Memory B cell (primary cell): Measurements from ENCODE around the gene TMX2.

Experiments
- ATAC-seq: fragments of 150-1000 bp; cut with Tn5 transposase; 2 replicates; pipeline ENCODE4 v1.10.0; 2021; ENCODE audit warnings: low read depth, mild to moderate bottlenecking, moderate library complexity
- DNase-seq, 2 donors: peaks; one replicate each; pipeline ENCODE4 v3.0.0; 2022; ENCODE audit warnings: low spot score in 2 of 2
- H3K27ac Mint-ChIP-seq: one replicate; pipeline ENCODE4 v1.8.0; 2022; ENCODE audit warnings: mild to moderate bottlenecking, moderate library complexity, mixed read lengths
- H3K27me3 Mint-ChIP-seq: one replicate; pipeline ENCODE4 v1.8.0; 2022; ENCODE audit warnings: mixed read lengths
- H3K36me3 Mint-ChIP-seq: one replicate; pipeline ENCODE4 v1.8.0; 2022; ENCODE audit warnings: mild to moderate bottlenecking, mixed read lengths
- H3K4me1 Mint-ChIP-seq: one replicate; pipeline ENCODE4 v1.8.0; 2022; ENCODE audit warnings: mixed read lengths
- H3K4me3 Mint-ChIP-seq: one replicate; pipeline ENCODE4 v1.8.0; 2022; ENCODE audit warnings: mild to moderate bottlenecking, moderate library complexity, mixed read lengths
- H3K9me3 Mint-ChIP-seq: one replicate; pipeline ENCODE4 v1.8.0; 2022; ENCODE audit warnings: mixed read lengths

TMX2 gene

GRCh38 chr11:57764566-57764965, 52.2 kb downstream of the TMX2 start:
- DNase-seq (no peak), ATAC-seq (no peak)
- no peaks in the 10 kb centered on the region for H3K9me3 Mint-ChIP-seq
- H3K4me3 Mint-ChIP-seq: no peak overlapping the region
- no peaks in the 10 kb centered on the region for H3K27me3 Mint-ChIP-seq
- H3K36me3 Mint-ChIP-seq: peaks cover 3% of the 10 kb centered on the region
- peaks cover 14% of the 10 kb centered on the region for H3K4me1 Mint-ChIP-seq
- H3K27ac Mint-ChIP-seq: no peak overlapping the region

GRCh38 chr11:57764972-57765371, 52.6 kb downstream of the TMX2 start:
- H3K4me3 Mint-ChIP-seq: no peak overlapping the region
- no peak for DNase-seq
- no peak overlapping the region for H3K27ac Mint-ChIP-seq
- H3K4me1 Mint-ChIP-seq: peaks cover 14% of the 10 kb centered on the region
- H3K36me3 Mint-ChIP-seq: peaks cover 4% of the 10 kb centered on the region
- H3K9me3 Mint-ChIP-seq: no peaks in the 10 kb centered on the region
- H3K27me3 Mint-ChIP-seq: no peaks in the 10 kb centered on the region
- ATAC-seq: no peak

- ATAC-seq: no peak
- no peak for DNase-seq
- Mint-ChIP-seq H3K36me3 (peaks cover 7% of the 10 kb centered on the region), H3K4me3 (no peak overlapping the region), H3K27me3 (no peaks in the 10 kb centered on the region), H3K9me3 (peaks cover 2% of the 10 kb centered on the region), H3K4me1 (peaks cover 7% of the 10 kb centered on the region), H3K27ac (peak overlapping the region; percentile 1)
These were observed 58.4 kb downstream of the TMX2 start for GRCh38 chr11:57770793-57771192.

GRCh38 chr11:57771365-57771764, 59.0 kb downstream of the TMX2 start:
- H3K36me3 Mint-ChIP-seq: peaks cover 7% of the 10 kb centered on the region
- peaks cover 2% of the 10 kb centered on the region for H3K9me3 Mint-ChIP-seq
- ATAC-seq: no peak
- H3K27me3 Mint-ChIP-seq: no peaks in the 10 kb centered on the region
- DNase-seq: no peak
- no peak overlapping the region for H3K4me3 Mint-ChIP-seq
- peaks cover 8% of the 10 kb centered on the region for H3K4me1 Mint-ChIP-seq
- H3K27ac Mint-ChIP-seq: peak overlapping the region; percentile 1

- Mint-ChIP-seq H3K4me3 (no peak overlapping the region), H3K4me1 (peaks cover 8% of the 10 kb centered on the region), H3K36me3 (peaks cover 7% of the 10 kb centered on the region), H3K27me3 (no peaks in the 10 kb centered on the region), H3K27ac (no peak overlapping the region), H3K9me3 (peaks cover 2% of the 10 kb centered on the region)
- DNase-seq (no peak), ATAC-seq (no peak)
These were observed 60.2 kb downstream of the TMX2 start for GRCh38 chr11:57772562-57772961.

- no peak for ATAC-seq
- H3K4me1 Mint-ChIP-seq: peaks cover 8% of the 10 kb centered on the region
These were observed 60.7 kb downstream of the TMX2 start for GRCh38 chr11:57773026-57773598.

GRCh38 chr11:57775491-57775890, 63.1 kb downstream of the TMX2 start:
- peaks cover 2% of the 10 kb centered on the region for H3K9me3 Mint-ChIP-seq
- peaks cover 16% of the 10 kb centered on the region for H3K4me1 Mint-ChIP-seq
- peaks cover 4% of the 10 kb centered on the region for H3K36me3 Mint-ChIP-seq
- H3K27me3 Mint-ChIP-seq: no peaks in the 10 kb centered on the region
- DNase-seq (no peak), ATAC-seq (no peak)
- no peak overlapping the region for H3K4me3 Mint-ChIP-seq
- no peak overlapping the region for H3K27ac Mint-ChIP-seq

More at GRCh38 chr11:57773026-57773598, 60.7 kb downstream of the TMX2 start:
- H3K27me3 Mint-ChIP-seq: no peaks in the 10 kb centered on the region
- H3K36me3 Mint-ChIP-seq: peaks cover 7% of the 10 kb centered on the region
- no peak overlapping the region for H3K27ac Mint-ChIP-seq
- peaks cover 2% of the 10 kb centered on the region for H3K9me3 Mint-ChIP-seq
- H3K4me3 Mint-ChIP-seq: no peak overlapping the region
- DNase-seq: no peak

GRCh38 chr11:57776031-57776521, 63.7 kb downstream of the TMX2 start:
- H3K4me1 Mint-ChIP-seq: peaks cover 16% of the 10 kb centered on the region
- H3K4me3 Mint-ChIP-seq: no peak overlapping the region
- no peaks in the 10 kb centered on the region for H3K27me3 Mint-ChIP-seq
- H3K36me3 Mint-ChIP-seq: peaks cover 4% of the 10 kb centered on the region
- H3K9me3 Mint-ChIP-seq: peaks cover 2% of the 10 kb centered on the region
- H3K27ac Mint-ChIP-seq: no peak overlapping the region
- no peak for DNase-seq
- ATAC-seq: no peak

GRCh38 chr11:57776577-57777210, 64.3 kb downstream of the TMX2 start:
- Mint-ChIP-seq H3K27me3 (no peaks in the 10 kb centered on the region), H3K27ac (no peak overlapping the region), H3K36me3 (peaks cover 7% of the 10 kb centered on the region), H3K4me1 (peaks cover 20% of the 10 kb centered on the region), H3K9me3 (no peaks in the 10 kb centered on the region), H3K4me3 (no peak overlapping the region)
- no peak for DNase-seq
- ATAC-seq: no peak

GRCh38 chr11:57777969-57778317, 65.5 kb downstream of the TMX2 start:
- Mint-ChIP-seq H3K4me1 (peaks cover 21% of the 10 kb centered on the region), H3K27me3 (no peaks in the 10 kb centered on the region), H3K9me3 (no peaks in the 10 kb centered on the region), H3K27ac (no peak overlapping the region), H3K4me3 (no peak overlapping the region), H3K36me3 (peaks cover 11% of the 10 kb centered on the region)
- DNase-seq: no peak
- no peak for ATAC-seq

GRCh38 chr11:57778318-57779037, 66.1 kb downstream of the TMX2 start:
- no peak overlapping the region for H3K27ac Mint-ChIP-seq
- DNase-seq (no peak), ATAC-seq (no peak)
- H3K4me3 Mint-ChIP-seq: no peak overlapping the region
- peaks cover 21% of the 10 kb centered on the region for H3K4me1 Mint-ChIP-seq
- peaks cover 11% of the 10 kb centered on the region for H3K36me3 Mint-ChIP-seq
- H3K9me3 Mint-ChIP-seq: no peaks in the 10 kb centered on the region
- H3K27me3 Mint-ChIP-seq: no peaks in the 10 kb centered on the region

GRCh38 chr11:57779276-57779675, 66.9 kb downstream of the TMX2 start:
- Mint-ChIP-seq H3K36me3 (peaks cover 10% of the 10 kb centered on the region), H3K9me3 (no peaks in the 10 kb centered on the region), H3K27ac (no peak overlapping the region), H3K27me3 (no peaks in the 10 kb centered on the region), H3K4me3 (no peak overlapping the region), H3K4me1 (peaks cover 23% of the 10 kb centered on the region)
- no peak for DNase-seq
- no peak for ATAC-seq

GRCh38 chr11:57781529-57781943, 69.1 kb downstream of the TMX2 start:
- Mint-ChIP-seq H3K4me3 (no peak overlapping the region), H3K9me3 (no peaks in the 10 kb centered on the region), H3K27ac (peak overlapping the region; percentile 53), H3K4me1 (peaks cover 25% of the 10 kb centered on the region), H3K36me3 (peaks cover 9% of the 10 kb centered on the region), H3K27me3 (no peaks in the 10 kb centered on the region)
- ATAC-seq (no peak), DNase-seq (no peak)

- Mint-ChIP-seq H3K36me3 (peaks cover 9% of the 10 kb centered on the region), H3K4me3 (peak overlapping the region; percentile 81), H3K9me3 (no peaks in the 10 kb centered on the region), H3K4me1 (peaks cover 31% of the 10 kb centered on the region), H3K27ac (peak overlapping the region; percentile 86), H3K27me3 (no peaks in the 10 kb centered on the region)
- ATAC-seq (peak; percentile 91), DNase-seq (peak in 1 of 2 donors; percentile 25)
These were observed 72.7 kb downstream of the TMX2 start for GRCh38 chr11:57785072-57785471.
